Endothelial cell of umbilical vein (primary cell): Measurements from ENCODE around the gene RASA2. TPM values are rescaled to one million over a fixed set of nuclear protein-coding genes. Genes with fewer than 3 reads are reported as not detected.

Experiments
- BruUV-seq: library from RNA; stranded (reverse); fragments of 400-500 nt; replicated peaks from 2 replicates; lab custom pipeline; 2021; lab: Mats Ljungman, UMichigan
- CTCF ChIA-PET: fragments of 300-600, 350-600 bp; sonication (Branson Sonifier 250); formaldehyde crosslinking; loops from one replicate; lab custom pipeline; 2021; ENCODE audit warnings: antibody characterized with exemption, inconsistent platforms; lab: Charles Lee
- POLR2A ChIA-PET: fragments of 300-600, 350-600 bp; sonication (Branson Sonifier 250); formaldehyde crosslinking; loops from one replicate; lab custom pipeline; 2021; ENCODE audit warnings: antibody characterized with exemption, inconsistent platforms; lab: Charles Lee
- DNase-seq: peaks from one replicate; pipeline ENCODE4 v3.0.0-alpha.2; 2011; ENCODE audit warnings: low read depth, low spot score
- FAIRE-seq: peaks from 2 replicates; lab custom pipeline; 2011; peaks lifted over from hg19 to GRCh38; lab: Jason Lieb, UNC
- H2AFZ ChIP-seq: 2 replicates; pipeline ENCODE4 v1.6.0; 2012; ENCODE audit warnings: low read depth, low read length, control low read depth, inconsistent platforms
- H3K27ac ChIP-seq: 2 replicates; pipeline ENCODE4 v1.5.1; 2011; ENCODE audit warnings: low read depth, mild to moderate bottlenecking, control low read depth, low read length, moderate library complexity; ENCODE audit not compliant: insufficient read depth
- H3K27me3 ChIP-seq, 2 experiments: 2 replicates each; pipeline versions ENCODE4 v1.6.0 to v1.6.1; 2011; ENCODE audit warnings: low read length in 2 of 2, mixed read lengths in 1 of 2; ENCODE audit not compliant: control insufficient read depth in 2 of 2, insufficient read depth in 2 of 2
- H3K36me3 ChIP-seq, 2 experiments: 2 replicates in 1 of 2; 3 replicates in 1 of 2; pipeline ENCODE4 v1.5.1; 2011; ENCODE audit warnings: low read length in 2 of 2, mild to moderate bottlenecking in 1 of 2, moderate library complexity in 1 of 2; ENCODE audit not compliant: control insufficient read depth in 2 of 2, insufficient read depth in 2 of 2; ENCODE audit errors: extremely low read depth in 1 of 2
- H3K4me1 ChIP-seq: 3 replicates; pipeline ENCODE4 v1.5.1; 2011; ENCODE audit warnings: mild to moderate bottlenecking, low read length; ENCODE audit not compliant: control insufficient read depth, insufficient read depth; ENCODE audit errors: extremely low read depth
- H3K4me2 ChIP-seq: 2 replicates; pipeline ENCODE4 v1.6.1; 2011; ENCODE audit warnings: low read length, control low read depth, mixed read lengths; ENCODE audit not compliant: insufficient read depth
- H3K4me3 ChIP-seq, 3 experiments: fragments of 200-600 bp in 1 of 3; sonication (generic), shearing (Covaris generic) in 1 of 3; replicated peaks in 1 of 3; 2 replicates each; pipeline ENCODE4 v1.5.1; 2011 to 2016; ENCODE audit warnings: control low read depth in 3 of 3, low read length in 3 of 3, mild to moderate bottlenecking in 2 of 3, inconsistent platforms in 1 of 3, low read depth in 1 of 3, moderate library complexity in 1 of 3; ENCODE audit not compliant: insufficient read depth in 1 of 3
- H3K79me2 ChIP-seq: 2 replicates; pipeline ENCODE4 v1.6.0; 2012; ENCODE audit warnings: low read length, inconsistent platforms; ENCODE audit not compliant: control insufficient read depth, insufficient read depth
- H3K9ac ChIP-seq: replicated peaks from 2 replicates; pipeline ENCODE3; 2011; ENCODE audit warnings: low read length, control low read depth; ENCODE audit not compliant: insufficient read depth; ENCODE audit errors: extremely low read depth
- H3K9me1 ChIP-seq: replicated peaks from 3 replicates; pipeline ENCODE4 v1.6.0; 2011; ENCODE audit warnings: mild to moderate bottlenecking, low read length; ENCODE audit not compliant: control insufficient read depth, insufficient read depth; ENCODE audit errors: extremely low read depth
- H3K9me3 ChIP-seq: replicated peaks from 2 replicates; pipeline ENCODE4 v1.5.1; 2012; ENCODE audit warnings: low read length, inconsistent platforms; ENCODE audit not compliant: control insufficient read depth, insufficient read depth
- H4K20me1 ChIP-seq: replicated peaks from 2 replicates; pipeline ENCODE3; 2011; ENCODE audit warnings: mild to moderate bottlenecking, low read length; ENCODE audit not compliant: control insufficient read depth, insufficient read depth; ENCODE audit errors: extremely low read depth
- CTCF ChIP-seq, 2 donors: IDR thresholded peaks; 1 replicate in 1 of 2; 2 replicates in 1 of 2; pipeline ENCODE4 v1.5.1; 2011; ENCODE audit warnings: low read length in 2 of 2, mild to moderate bottlenecking in 2 of 2, moderate library complexity in 2 of 2, control low read depth in 1 of 2, inconsistent platforms in 1 of 2, low read depth in 1 of 2; ENCODE audit not compliant: insufficient read depth in 1 of 2; ENCODE audit errors: extremely low read depth in 1 of 2
- EZH2 ChIP-seq: IDR thresholded peaks from 2 replicates; pipeline ENCODE4 v1.6.1; 2012; ENCODE audit warnings: borderline replicate concordance, low read depth, mild to moderate bottlenecking, moderate library complexity, low read length, inconsistent platforms; ENCODE audit not compliant: severe bottlenecking
- FOS ChIP-seq: IDR thresholded peaks from 2 replicates; pipeline ENCODE4 v1.6.1; 2011; ENCODE audit warnings: mild to moderate bottlenecking, low read length, moderate library complexity, borderline replicate concordance; ENCODE audit not compliant: insufficient read depth
- GATA2 ChIP-seq: IDR thresholded peaks from 2 replicates; pipeline ENCODE4 v1.7.0; 2011; ENCODE audit warnings: low read depth, mild to moderate bottlenecking, moderate library complexity, mixed read lengths, low read length; ENCODE audit not compliant: insufficient read length, insufficient read depth
- JUN ChIP-seq: IDR thresholded peaks from 2 replicates; pipeline ENCODE4 v1.6.1; 2011; ENCODE audit warnings: borderline replicate concordance, low read depth; ENCODE audit not compliant: insufficient read length, insufficient read depth
- MYC ChIP-seq: IDR thresholded peaks from one replicate; pipeline ENCODE4 v1.6.1; 2011; ENCODE audit warnings: mild to moderate bottlenecking, low read depth, low read length
- POLR2A ChIP-seq: IDR thresholded peaks from 2 replicates; pipeline ENCODE4 v1.6.1; 2012; ENCODE audit warnings: low read depth, mild to moderate bottlenecking, control low read depth, low read length
- POLR2AphosphoS5 ChIP-seq: IDR thresholded peaks from 2 replicates; pipeline ENCODE4 v1.6.1; 2012; ENCODE audit warnings: low read depth, mild to moderate bottlenecking, control low read depth, low read length, moderate library complexity; ENCODE audit not compliant: insufficient read depth
- dilution Hi-C: fragments of 300-500 bp; cut with MboI; formaldehyde crosslinking; loops from one replicate; pipeline ENCODE4 v1.15.0; 2019; ENCODE audit warnings: low sequenced_read_pairs; ENCODE audit not compliant: extremely low pct_ligation_motif_present
- intact Hi-C: fragments of 100-400 bp; cut with micrococcal nuclease; formaldehyde crosslinking; loops from one replicate; pipeline ENCODE4 v1.10.0; 2022
- polyA plus RNA-seq, 4 experiments: library from polyadenylated mRNA; depleted of rRNA in 3 of 4; stranded (reverse) in 3 of 4; unstranded in 1 of 4; fragments of >200 nt; gene quantifications; 2 replicates each; pipeline versions ENCODE4 v1.2.1 to v1.2.3, GENCODE V29; 2011 to 2012; ENCODE audit warnings: missing spikeins in 1 of 4
- total RNA-seq: library from RNA; stranded (reverse); gene quantifications from 2 replicates; pipeline ENCODE4 v1.2.3, GENCODE V29; 2021
- TF ChIP-seq, protein P1 (sequence below): IDR thresholded peaks from 2 replicates; pipeline ENCODE4 v1.6.1; 2011; ENCODE audit not compliant: insufficient read depth, insufficient read length

Gene RASA2
- total and polyA plus RNA-seq, 2 donors (not counting 3 experiments of a cell fraction or from before 2014, with no cell fraction given) = 3.1 to 20.2 TPM

DNA sequence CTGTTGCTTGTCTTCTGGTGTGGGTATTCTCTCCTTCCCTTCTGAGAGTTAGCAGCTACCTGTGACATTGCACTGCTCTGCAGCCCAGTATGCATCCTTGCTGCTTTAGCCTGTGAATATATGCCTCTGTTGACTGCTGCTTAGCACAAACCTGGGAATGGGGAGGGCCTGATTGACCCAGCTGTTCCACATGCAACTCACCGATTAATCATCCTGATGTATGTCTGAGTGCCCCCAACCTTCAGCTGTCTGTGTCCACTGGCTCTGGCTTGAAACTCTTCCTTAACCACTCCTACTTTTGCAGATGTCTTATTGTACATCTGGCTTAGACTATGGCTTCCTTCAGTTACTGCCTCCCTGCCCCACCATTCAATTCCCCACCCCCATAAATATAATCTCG, 119.1 kb downstream of the RASA2 start:
- no peak for TF ChIP-seq POLR2AphosphoS5
- no peak for TF ChIP-seq CTCF (IDR thresholded peaks at IDR 0.05; ENCODE audit: extremely low read depth in 1 of 2, insufficient read depth in 1 of 2, low read depth in 1 of 2, low read length in 2 of 2)
- Histone ChIP-seq H3K4me3 (no peak overlapping the region), H3K4me1 (no peaks in the 10 kb centered on the region), H3K79me2 (no peaks in the 10 kb centered on the region), H2AFZ (no peak overlapping the region), H3K9me3 (no peaks in the 10 kb centered on the region), H3K9ac (no peak overlapping the region), H3K4me2 (no peak overlapping the region), H3K27me3 (no peaks in the 10 kb centered on the region), H3K36me3 (peaks cover 2 to 19% of the 10 kb centered on the region in 2 experiments), H3K27ac (no peak overlapping the region), H4K20me1 (no peaks in the 10 kb centered on the region), H3K9me1 (no peaks in the 10 kb centered on the region)
- intact Hi-C loops (no loop called here), dilution Hi-C loops (no loop called here)
- CTCF ChIA-PET = no interaction called here
- POLR2A ChIA-PET = no interaction called here
- no peak for DNase-seq
- no peak for FAIRE-seq
- BruUV-seq = no TSS peak

GRCh38 chr3:141608438-141608837, 121.6 kb downstream of the RASA2 start:
- Histone ChIP-seq H3K27ac (no peak overlapping the region), H3K9me3 (no peaks in the 10 kb centered on the region), H3K79me2 (no peaks in the 10 kb centered on the region), H3K4me1 (no peaks in the 10 kb centered on the region), H3K27me3 (no peaks in the 10 kb centered on the region), H4K20me1 (no peaks in the 10 kb centered on the region), H3K36me3 (peaks cover 8 to 18% of the 10 kb centered on the region in 2 experiments), H2AFZ (no peak overlapping the region), H3K9me1 (no peaks in the 10 kb centered on the region), H3K4me2 (no peak overlapping the region), H3K9ac (no peak overlapping the region), H3K4me3 (no peak overlapping the region)
- ChIA-PET CTCF (interaction anchor here (1.6 kb wide), 1 partner anchor 149 kb away, joined by 3 read pairs; no protein-coding TSS in a partner anchor), POLR2A (no interaction called here)
- no TSS peak for BruUV-seq
- no peak for FAIRE-seq
- TF ChIP-seq, protein P1, sequence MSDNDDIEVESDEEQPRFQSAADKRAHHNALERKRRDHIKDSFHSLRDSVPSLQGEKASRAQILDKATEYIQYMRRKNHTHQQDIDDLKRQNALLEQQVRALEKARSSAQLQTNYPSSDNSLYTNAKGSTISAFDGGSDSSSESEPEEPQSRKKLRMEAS = no peak
- TF ChIP-seq JUN = no peak
- TF ChIP-seq CTCF (IDR thresholded peaks at IDR 0.05; ENCODE audit: extremely low read depth in 1 of 2, insufficient read depth in 1 of 2, low read depth in 1 of 2, low read length in 2 of 2) = no peak
- no peak for TF ChIP-seq GATA2
- no peak for TF ChIP-seq POLR2A
- no peak for TF ChIP-seq FOS
- TF ChIP-seq POLR2AphosphoS5 = no peak
- TF ChIP-seq MYC = no peak
- TF ChIP-seq EZH2 = no peak
- intact Hi-C loops = no loop called here
- no peak for DNase-seq
- dilution Hi-C loops = no loop called here
